ENCODE data around the gene ZSWIM9.
A peak's percentile ranks its signal among the peaks of the same experiment; 100 is the strongest.

The ZSWIM9 gene

DNA sequence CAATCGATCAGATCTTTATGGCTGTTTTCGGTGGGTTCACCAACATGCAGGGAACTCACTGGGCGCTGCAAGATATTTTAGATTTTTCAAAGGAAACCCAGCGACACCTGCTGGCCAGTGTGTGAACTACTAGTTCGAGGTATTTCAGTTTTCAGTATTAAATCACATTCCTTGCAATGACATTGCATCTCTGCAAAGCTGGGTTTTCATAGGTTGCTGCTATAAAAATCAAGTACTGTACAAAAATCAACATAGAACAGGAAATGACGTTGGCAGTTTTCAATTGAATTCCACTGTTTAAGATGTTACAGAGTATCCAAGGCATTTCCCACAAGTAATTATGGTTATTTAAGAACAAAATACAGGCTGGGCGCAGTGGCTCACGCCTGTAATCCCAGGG is 17.9 kb upstream of the ZSWIM9 start:
- Mint-ChIP-seq H3K27ac (no peak overlapping the region), H3K27me3 (no peaks in the 10 kb centered on the region), H3K36me3 (ENCODE audit: low read depth) (peaks cover 50% of the 10 kb centered on the region), H3K4me3 (no peak overlapping the region), H3K4me1 (ENCODE audit: low read depth) (no peaks in the 10 kb centered on the region), H3K9me3 (no peaks in the 10 kb centered on the region)
- intact Hi-C loops (cut with micrococcal nuclease): loop anchor here (1.0 kb wide), 1 partner anchor 45 kb away; no protein-coding TSS in a partner anchor

DNA sequence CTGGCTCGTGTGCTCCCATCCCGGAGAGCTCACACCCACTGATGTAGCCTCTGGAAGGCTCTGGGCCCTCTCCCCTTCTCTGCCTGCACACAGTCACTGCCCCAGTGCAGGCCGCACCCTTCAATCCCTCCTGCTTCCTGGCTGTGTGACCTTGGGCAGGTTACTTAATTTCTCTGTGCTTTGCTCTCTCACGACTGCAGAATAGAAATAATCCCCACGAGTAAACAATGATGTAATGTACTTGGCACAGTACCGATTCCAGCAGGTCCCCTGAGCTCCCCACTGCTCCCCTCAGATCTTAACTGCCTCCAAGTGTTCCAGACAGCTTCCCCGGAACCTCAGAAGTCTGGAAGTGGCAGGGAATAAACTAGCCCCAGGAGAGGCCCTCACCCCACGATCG is 16.5 kb upstream of the ZSWIM9 start:
- Mint-ChIP-seq H3K27me3 (no peaks in the 10 kb centered on the region), H3K27ac (no peak overlapping the region), H3K4me3 (no peak overlapping the region), H3K36me3 (ENCODE audit: low read depth) (peaks cover 52% of the 10 kb centered on the region), H3K4me1 (ENCODE audit: low read depth) (no peaks in the 10 kb centered on the region), H3K9me3 (no peaks in the 10 kb centered on the region)
- intact Hi-C loops (cut with micrococcal nuclease): no loop called here

DNA sequence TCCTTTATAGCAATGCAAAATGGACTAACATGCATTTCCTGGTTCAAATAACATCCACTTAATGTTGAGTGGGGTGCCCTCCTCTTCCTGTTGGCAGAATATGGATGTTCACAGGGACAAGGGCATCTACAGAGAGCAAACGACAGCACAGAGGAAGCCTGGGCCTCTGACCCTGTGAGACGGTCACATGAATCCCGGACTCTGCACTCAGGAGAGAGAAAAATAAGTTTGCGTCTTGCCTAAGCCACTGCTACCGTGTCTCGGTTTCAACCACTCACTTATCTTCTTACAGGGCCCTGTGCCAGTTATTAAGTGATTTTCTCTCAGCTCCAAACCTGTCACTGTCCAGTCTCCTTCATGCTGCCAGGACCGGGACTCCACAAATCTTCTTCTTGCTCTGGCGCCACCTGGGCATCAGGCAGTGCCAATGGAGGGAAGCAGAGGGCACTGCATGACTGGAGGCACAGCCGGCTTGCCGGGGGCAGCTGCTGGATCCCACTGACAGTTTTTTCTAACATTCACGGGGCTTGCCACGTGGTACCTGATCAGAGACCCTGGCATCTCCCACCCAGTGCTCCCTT is 12.2 kb upstream of the ZSWIM9 start:
- Mint-ChIP-seq H3K27ac (no peak overlapping the region), H3K36me3 (ENCODE audit: low read depth) (peaks cover 59% of the 10 kb centered on the region), H3K4me1 (ENCODE audit: low read depth) (peaks cover 8% of the 10 kb centered on the region), H3K9me3 (no peaks in the 10 kb centered on the region), H3K27me3 (no peaks in the 10 kb centered on the region), H3K4me3 (no peak overlapping the region)
- intact Hi-C loops (cut with micrococcal nuclease): no loop called here

DNA sequence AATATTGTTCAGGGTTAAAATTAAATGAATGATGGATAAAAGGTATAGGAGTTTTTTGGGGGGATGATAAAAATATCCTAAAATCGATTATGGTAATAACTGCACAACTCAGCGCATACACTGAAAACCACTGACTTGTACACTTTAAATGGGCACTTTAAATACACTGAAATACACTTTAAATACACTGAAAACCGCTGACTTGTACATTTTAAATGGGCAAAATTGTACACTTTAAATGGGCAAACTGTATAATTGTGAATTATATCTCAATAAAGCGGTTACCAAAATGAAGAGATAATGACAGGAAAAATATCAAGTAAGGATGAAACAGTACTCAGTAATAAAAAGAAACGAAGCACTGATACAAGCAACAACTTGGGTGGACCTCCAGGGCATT is 1.8 kb upstream of the ZSWIM9 start:
- H3K4me3 Mint-ChIP-seq: no peak overlapping the region
- no peaks in the 10 kb centered on the region for H3K9me3 Mint-ChIP-seq
- intact Hi-C loops (cut with micrococcal nuclease): no loop called here
- H3K27me3 Mint-ChIP-seq: no peaks in the 10 kb centered on the region
- peaks cover 47% of the 10 kb centered on the region for H3K36me3 Mint-ChIP-seq (ENCODE audit: low read depth)
- H3K4me1 Mint-ChIP-seq (ENCODE audit: low read depth): peaks cover 22% of the 10 kb centered on the region
- H3K27ac Mint-ChIP-seq: peak overlapping the region; percentile 94

DNA sequence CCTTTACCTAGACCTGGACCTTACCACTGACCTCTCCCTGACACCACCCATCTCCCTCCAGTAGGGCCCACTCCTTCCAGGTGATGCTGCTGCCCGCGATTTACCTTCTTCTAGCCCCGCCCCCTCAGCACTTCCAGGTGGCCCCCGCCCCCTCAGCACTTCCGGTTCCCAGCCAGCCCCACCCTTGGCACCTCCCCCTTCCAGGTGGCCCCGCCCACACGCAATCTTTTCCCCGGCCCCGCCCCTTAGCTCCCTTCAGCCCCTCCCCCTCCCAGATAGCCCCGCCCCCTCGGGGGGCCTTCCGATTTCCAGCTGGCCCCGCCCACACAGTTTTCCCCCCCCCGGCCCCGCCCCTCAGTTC is 922 bp upstream of the ZSWIM9 start:
- H3K27ac Mint-ChIP-seq: peak overlapping the region; percentile 94

DNA sequence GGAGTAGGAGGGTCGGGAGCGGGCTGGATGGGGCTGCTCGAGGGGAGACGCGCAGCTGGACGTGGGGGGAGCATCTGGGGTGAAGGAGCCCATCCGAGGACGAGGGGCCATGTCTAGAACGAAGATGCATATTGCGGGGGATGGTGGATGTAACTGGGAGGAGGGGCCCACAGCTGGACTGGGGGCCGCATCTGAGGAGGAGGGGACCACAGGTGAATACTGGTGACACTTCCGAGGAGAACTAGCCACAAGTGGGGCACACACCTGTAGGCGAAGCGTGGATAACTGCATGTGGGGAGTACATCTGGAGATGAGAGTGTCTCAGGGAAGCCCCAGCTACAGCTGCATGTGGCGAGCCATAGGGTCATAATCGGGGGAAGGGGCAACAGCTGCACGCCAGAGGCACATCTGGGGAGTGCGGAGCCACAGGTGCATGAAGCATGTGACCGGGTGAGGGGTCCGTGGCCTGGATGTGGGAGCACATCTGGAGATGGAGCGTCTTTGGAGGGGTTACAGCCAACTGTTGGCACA is 402 bp downstream of the ZSWIM9 start:
- Mint-ChIP-seq H3K9me3 (no peaks in the 10 kb centered on the region), H3K27ac (peak overlapping the region; percentile 94), H3K36me3 (ENCODE audit: low read depth) (peaks cover 51% of the 10 kb centered on the region), H3K4me1 (ENCODE audit: low read depth) (peaks cover 34% of the 10 kb centered on the region), H3K27me3 (no peaks in the 10 kb centered on the region), H3K4me3 (peak overlapping the region; percentile 93)
- intact Hi-C loops (cut with micrococcal nuclease): no loop called here

More for the DNA sequence above, 922 bp upstream of the ZSWIM9 start:
- intact Hi-C loops (cut with micrococcal nuclease): no loop called here
- H3K36me3 Mint-ChIP-seq (ENCODE audit: low read depth): peaks cover 47% of the 10 kb centered on the region
- H3K4me3 Mint-ChIP-seq: peak overlapping the region; percentile 93
- H3K27me3 Mint-ChIP-seq: no peaks in the 10 kb centered on the region
- no peaks in the 10 kb centered on the region for H3K9me3 Mint-ChIP-seq
- H3K4me1 Mint-ChIP-seq (ENCODE audit: low read depth): peaks cover 23% of the 10 kb centered on the region

DNA sequence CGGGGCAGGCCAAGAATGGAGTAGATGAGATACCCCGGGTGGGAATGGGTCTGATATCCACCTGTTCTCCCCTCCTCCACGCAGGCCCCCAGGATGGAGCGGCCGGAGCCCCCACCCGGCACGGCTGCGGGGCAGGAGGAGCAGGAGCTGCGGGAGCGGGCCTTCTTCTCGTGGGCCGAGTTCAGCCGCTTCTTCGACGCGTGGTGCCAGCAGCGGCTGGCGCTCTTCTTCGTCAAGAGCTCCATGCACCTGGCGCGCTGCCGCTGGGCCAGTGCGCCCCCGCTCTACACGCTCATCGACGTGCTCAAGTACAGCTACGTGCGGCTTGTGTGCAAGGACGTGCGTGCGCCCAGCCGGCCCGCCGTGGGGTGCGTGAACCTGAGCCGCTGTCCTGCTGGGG is 1.2 kb downstream of the ZSWIM9 start:
- peaks cover 34% of the 10 kb centered on the region for H3K4me1 Mint-ChIP-seq (ENCODE audit: low read depth)
- H3K27me3 Mint-ChIP-seq: no peaks in the 10 kb centered on the region
- H3K4me3 Mint-ChIP-seq: no peak overlapping the region
- peaks cover 58% of the 10 kb centered on the region for H3K36me3 Mint-ChIP-seq (ENCODE audit: low read depth)
- no peak overlapping the region for H3K27ac Mint-ChIP-seq
- intact Hi-C loops (cut with micrococcal nuclease): no loop called here
- H3K9me3 Mint-ChIP-seq: no peaks in the 10 kb centered on the region

DNA sequence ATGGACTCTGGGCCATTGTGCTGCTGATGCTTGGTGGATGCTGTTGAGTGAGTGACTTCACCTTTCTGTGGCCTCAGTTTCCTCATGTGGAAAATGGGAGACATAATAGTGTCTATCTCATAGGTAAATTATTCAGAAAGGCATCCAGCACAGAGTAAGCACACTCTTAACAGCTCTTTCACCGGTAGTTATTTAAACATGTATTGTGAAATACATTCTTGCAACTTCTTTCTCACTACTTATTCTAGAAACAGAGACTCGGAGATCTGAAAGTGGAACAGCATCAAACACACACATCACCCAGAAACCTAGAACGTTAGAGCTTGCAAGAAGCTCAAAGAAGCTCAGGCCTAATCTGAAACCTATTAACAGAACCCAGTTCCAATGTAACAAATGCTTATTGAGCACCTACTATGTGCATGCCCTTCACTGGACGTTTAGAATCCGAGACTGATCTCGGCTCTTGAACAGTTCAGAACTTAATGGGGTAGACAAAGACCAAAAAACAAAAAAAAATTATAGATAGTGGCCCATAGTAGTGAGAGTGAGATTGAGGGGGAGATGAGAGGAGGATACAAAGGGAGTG is 4.1 kb downstream of the ZSWIM9 start:
- peaks cover 74% of the 10 kb centered on the region for H3K36me3 Mint-ChIP-seq (ENCODE audit: low read depth)

DNA sequence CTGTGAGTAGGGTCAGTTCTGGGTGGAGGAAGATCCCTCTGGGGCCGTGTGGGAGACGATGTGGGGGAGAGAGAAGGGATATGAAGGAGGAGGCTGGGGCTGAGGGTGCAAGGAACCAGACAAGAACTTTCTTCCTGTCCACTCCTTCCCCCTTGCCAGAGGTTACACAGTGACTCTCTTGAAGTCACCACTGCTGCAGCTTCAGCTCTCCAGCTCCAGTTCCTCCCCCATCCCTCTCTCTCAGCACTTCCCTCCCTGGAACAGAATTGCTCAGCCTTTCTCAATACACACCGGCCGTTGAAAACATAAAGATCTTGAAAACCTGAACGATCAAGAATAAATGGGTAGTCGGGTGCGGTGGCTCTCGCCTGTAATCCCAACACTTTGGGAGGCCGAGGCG is 5.1 kb downstream of the ZSWIM9 start:
- Mint-ChIP-seq H3K4me3 (no peak overlapping the region), H3K9me3 (peaks cover 3% of the 10 kb centered on the region), H3K4me1 (ENCODE audit: low read depth) (peaks cover 22% of the 10 kb centered on the region), H3K36me3 (ENCODE audit: low read depth) (peaks cover 71% of the 10 kb centered on the region), H3K27ac (peak overlapping the region; percentile 5), H3K27me3 (no peaks in the 10 kb centered on the region)
- intact Hi-C loops (cut with micrococcal nuclease): no loop called here

More for the DNA sequence above, 4.1 kb downstream of the ZSWIM9 start:
- Mint-ChIP-seq H3K4me1 (ENCODE audit: low read depth) (peaks cover 28% of the 10 kb centered on the region), H3K9me3 (no peaks in the 10 kb centered on the region), H3K4me3 (no peak overlapping the region), H3K27ac (no peak overlapping the region), H3K27me3 (no peaks in the 10 kb centered on the region)
- intact Hi-C loops (cut with micrococcal nuclease): no loop called here

DNA sequence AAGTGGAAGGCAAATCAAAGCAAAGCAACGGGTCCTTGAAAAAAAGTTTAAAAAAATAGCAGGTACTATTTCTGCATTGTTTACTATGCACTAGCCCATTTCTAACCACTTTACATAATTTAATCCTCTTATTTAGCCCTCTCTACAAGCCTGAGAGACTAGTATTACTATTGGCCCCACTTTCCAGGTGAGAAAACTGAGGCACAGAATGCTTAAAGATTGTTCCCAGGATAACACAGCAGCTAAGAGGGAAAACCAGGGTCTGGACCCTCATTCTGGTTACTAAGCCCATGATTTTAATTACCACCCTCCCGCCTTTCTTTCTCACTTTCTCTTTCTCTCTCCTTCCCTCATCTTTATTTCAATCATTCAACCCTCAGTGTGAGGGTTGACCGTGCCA is 5.7 kb downstream of the ZSWIM9 start:
- Mint-ChIP-seq H3K4me3 (no peak overlapping the region), H3K27ac (no peak overlapping the region)
- intact Hi-C loops (cut with micrococcal nuclease): no loop called here

DNA sequence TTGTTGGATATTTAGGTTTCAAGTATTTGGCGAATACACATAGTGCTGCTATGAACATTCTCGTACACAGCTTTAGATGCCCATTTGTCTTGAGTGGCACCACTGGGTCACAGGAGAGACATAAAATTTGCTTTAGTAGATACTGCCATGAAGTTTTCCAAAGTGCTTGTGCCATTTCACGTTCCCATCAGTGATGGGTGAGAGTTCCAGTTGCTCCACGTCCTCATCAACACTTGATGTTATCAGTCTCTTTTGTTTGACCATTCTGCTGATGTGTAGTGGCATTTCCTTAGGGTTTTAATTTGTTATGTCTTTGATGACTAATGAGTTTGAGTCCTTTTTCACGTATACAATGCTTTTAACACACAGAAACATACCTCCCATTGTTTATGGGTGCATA is 11.0 kb downstream of the ZSWIM9 start:
- Mint-ChIP-seq H3K27me3 (no peaks in the 10 kb centered on the region), H3K9me3 (peaks cover 16% of the 10 kb centered on the region), H3K4me1 (ENCODE audit: low read depth) (no peaks in the 10 kb centered on the region), H3K4me3 (no peak overlapping the region), H3K27ac (no peak overlapping the region), H3K36me3 (ENCODE audit: low read depth) (peaks cover 58% of the 10 kb centered on the region)
- intact Hi-C loops (cut with micrococcal nuclease): no loop called here

More for the DNA sequence above, 5.7 kb downstream of the ZSWIM9 start:
- Mint-ChIP-seq H3K27me3 (no peaks in the 10 kb centered on the region), H3K4me1 (ENCODE audit: low read depth) (peaks cover 17% of the 10 kb centered on the region), H3K9me3 (peaks cover 9% of the 10 kb centered on the region), H3K36me3 (ENCODE audit: low read depth) (peaks cover 77% of the 10 kb centered on the region)

DNA sequence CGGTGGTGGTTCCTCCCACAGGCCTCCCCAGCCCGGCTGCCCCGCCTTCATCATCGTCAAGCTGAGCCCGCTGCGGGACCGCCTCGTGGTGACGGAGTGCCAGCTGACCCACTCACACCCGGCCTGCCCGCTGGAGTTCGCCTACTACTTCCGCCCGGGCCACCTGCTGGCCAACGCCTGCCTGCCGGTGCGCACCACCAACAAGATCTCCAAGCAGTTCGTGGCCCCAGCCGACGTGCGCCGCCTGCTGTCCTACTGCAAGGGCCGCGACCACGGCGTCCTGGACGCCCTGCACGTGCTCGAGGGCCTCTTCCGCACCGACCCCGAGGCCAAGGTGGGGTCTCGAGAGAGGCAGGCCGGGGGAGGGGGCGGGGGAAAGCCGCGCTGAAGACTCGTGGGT is 12.0 kb downstream of the ZSWIM9 start:
- Mint-ChIP-seq H3K36me3 (ENCODE audit: low read depth) (peaks cover 50% of the 10 kb centered on the region), H3K27me3 (no peaks in the 10 kb centered on the region), H3K27ac (no peak overlapping the region), H3K4me3 (no peak overlapping the region), H3K4me1 (ENCODE audit: low read depth) (no peaks in the 10 kb centered on the region), H3K9me3 (peaks cover 16% of the 10 kb centered on the region)
- intact Hi-C loops (cut with micrococcal nuclease): no loop called here

DNA sequence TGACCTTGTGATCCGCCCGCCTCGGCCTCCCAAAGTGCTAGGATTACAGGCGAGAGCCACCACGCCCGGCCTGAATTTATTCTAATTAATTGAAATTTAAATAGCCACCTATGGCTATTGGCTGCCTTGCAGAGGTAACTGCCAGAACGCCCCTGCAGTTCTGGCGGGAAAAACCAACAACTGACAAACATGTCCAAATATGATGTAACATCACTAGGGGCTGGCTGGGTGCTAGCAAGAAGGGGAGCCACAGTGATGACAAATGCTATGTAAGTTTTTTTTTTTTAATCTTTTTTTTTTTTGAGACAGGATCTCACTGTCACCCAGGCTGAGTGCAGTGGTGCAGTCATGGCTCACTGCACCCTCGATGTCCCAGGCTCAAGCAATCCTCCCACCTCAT is 12.9 kb downstream of the ZSWIM9 start:
- no peaks in the 10 kb centered on the region for H3K4me1 Mint-ChIP-seq (ENCODE audit: low read depth)
- H3K36me3 Mint-ChIP-seq (ENCODE audit: low read depth): peaks cover 57% of the 10 kb centered on the region
- H3K9me3 Mint-ChIP-seq: peaks cover 16% of the 10 kb centered on the region
- no peak overlapping the region for H3K4me3 Mint-ChIP-seq
- H3K27ac Mint-ChIP-seq: no peak overlapping the region
- intact Hi-C loops (cut with micrococcal nuclease): no loop called here
- no peaks in the 10 kb centered on the region for H3K27me3 Mint-ChIP-seq

DNA sequence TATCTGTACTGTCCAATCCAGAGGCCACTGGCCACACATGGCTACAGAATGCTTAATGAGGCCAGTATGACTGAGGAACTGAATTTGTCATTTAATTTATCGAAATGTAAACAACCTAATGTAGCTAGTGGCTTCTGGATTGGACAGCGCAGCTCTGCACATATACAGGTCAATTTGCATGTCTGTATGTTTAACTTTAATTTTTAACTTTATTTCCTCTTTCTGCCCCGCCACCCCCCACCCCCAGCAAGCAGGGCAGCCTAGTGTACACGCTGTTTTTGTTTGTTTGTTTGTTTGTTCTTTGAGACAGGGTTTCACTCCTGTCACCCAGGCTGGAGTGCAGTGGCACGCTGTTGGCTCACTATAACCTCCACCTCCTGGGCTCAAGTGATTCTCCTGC is 15.5 kb downstream of the ZSWIM9 start:
- Mint-ChIP-seq H3K9me3 (peaks cover 9% of the 10 kb centered on the region), H3K27ac (no peak overlapping the region), H3K27me3 (no peaks in the 10 kb centered on the region), H3K4me1 (ENCODE audit: low read depth) (no peaks in the 10 kb centered on the region), H3K36me3 (ENCODE audit: low read depth) (peaks cover 46% of the 10 kb centered on the region), H3K4me3 (no peak overlapping the region)
- intact Hi-C loops (cut with micrococcal nuclease): no loop called here

DNA sequence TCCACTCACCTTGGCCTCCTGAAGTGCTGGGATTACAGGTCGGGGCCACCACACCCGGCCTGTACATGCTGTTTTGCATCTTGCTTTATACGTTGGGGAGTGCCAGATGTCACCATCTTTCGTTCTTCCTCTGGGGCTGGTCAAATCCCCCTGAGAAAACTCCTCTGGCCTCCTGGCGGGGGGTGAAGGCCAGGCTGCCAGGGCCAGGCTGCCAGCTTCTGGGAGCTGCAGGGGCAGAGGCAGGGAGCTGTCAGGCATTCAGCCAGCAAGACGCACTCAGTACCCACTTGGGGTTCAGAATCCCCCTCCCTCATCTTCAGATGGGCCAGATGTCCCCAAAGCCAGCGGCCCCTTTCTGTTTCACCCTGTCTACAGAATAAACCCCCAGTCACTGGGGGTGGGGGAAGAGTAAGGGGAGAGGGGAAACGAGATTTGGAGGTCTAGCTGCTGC is 16.1 kb downstream of the ZSWIM9 start:
- Mint-ChIP-seq H3K36me3 (ENCODE audit: low read depth) (peaks cover 41% of the 10 kb centered on the region), H3K4me1 (ENCODE audit: low read depth) (no peaks in the 10 kb centered on the region), H3K27ac (no peak overlapping the region), H3K27me3 (no peaks in the 10 kb centered on the region), H3K9me3 (peaks cover 4% of the 10 kb centered on the region), H3K4me3 (no peak overlapping the region)
- intact Hi-C loops (cut with micrococcal nuclease): no loop called here

All from dendritic cell treated with granulocyte-macrophage colony-stimulating factor and Interleukin-4, amounts not matched to agents 40 ng/mL and 50 ng/mL, for 4 days (primary cell).